ENCODE results near the gene STK32B. TPM values are rescaled to one million over a fixed set of nuclear protein-coding genes. Genes with fewer than 3 reads are reported as not detected.

Gene STK32B
- total RNA-seq, 1 experiment from 2014 or later = 1.1 TPM

DNA sequence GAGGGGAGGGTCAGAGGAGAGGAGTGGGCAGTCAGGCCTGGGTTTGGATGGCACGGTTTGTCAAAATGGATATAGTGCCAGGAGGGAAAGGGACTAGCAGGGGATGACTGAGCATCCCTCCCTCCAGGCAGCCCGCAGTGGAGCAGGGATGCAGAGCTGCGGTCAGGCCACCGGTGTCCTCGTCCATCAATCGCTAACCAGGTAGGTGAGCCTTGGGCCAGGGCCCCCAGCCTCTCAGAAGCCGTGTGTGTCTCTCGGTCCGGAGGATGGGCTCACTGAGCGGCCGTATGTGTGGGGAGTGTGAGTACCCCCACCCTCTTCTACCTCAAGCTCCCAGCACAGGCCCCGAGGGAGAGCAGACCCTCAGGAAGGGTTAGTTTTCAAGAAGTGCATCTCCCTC lies 31.5 kb upstream of the STK32B start:
- DNase-seq = no peak
- H3K4me2 ChIP-seq (ENCODE audit: low read length) = no peak overlapping the region
- H3K27ac ChIP-seq (ENCODE audit: low read length) = no peak overlapping the region
- TF ChIP-seq EZH2 (IDR thresholded peaks at IDR 0.05; ENCODE audit: low read length, unreplicated experiment) (no peak), EZH2phosphoT487 (IDR thresholded peaks at IDR 0.05; ENCODE audit: borderline replicate concordance, low read length) (no peak)
- TF ChIP-seq, protein P1, sequence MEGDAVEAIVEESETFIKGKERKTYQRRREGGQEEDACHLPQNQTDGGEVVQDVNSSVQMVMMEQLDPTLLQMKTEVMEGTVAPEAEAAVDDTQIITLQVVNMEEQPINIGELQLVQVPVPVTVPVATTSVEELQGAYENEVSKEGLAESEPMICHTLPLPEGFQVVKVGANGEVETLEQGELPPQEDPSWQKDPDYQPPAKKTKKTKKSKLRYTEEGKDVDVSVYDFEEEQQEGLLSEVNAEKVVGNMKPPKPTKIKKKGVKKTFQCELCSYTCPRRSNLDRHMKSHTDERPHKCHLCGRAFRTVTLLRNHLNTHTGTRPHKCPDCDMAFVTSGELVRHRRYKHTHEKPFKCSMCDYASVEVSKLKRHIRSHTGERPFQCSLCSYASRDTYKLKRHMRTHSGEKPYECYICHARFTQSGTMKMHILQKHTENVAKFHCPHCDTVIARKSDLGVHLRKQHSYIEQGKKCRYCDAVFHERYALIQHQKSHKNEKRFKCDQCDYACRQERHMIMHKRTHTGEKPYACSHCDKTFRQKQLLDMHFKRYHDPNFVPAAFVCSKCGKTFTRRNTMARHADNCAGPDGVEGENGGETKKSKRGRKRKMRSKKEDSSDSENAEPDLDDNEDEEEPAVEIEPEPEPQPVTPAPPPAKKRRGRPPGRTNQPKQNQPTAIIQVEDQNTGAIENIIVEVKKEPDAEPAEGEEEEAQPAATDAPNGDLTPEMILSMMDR (conservative IDR thresholded peaks at IDR 0.05; ENCODE audit: low read depth, low read length) = no peak
- H3K4me3 ChIP-seq (ENCODE audit: low read length) = no peak overlapping the region
- no peaks in the 10 kb centered on the region for H3K9me3 ChIP-seq (ENCODE audit: low read length)
- no peaks in the 10 kb centered on the region for H3K36me3 ChIP-seq (ENCODE audit: low read depth, low read length)
- ChIA-PET CTCF (no interaction called here), POLR2A (ENCODE audit: unreplicated experiment) (no interaction called here)
- no peaks in the 10 kb centered on the region for H3K79me2 ChIP-seq (ENCODE audit: low read length)
- H3K9ac ChIP-seq (ENCODE audit: low read length) = no peak overlapping the region
- H2AFZ ChIP-seq (ENCODE audit: low read length) = no peak overlapping the region
- H3F3A ChIP-seq (ENCODE audit: low read length, unreplicated experiment) = no peaks in the 10 kb centered on the region
- H3K9me2 ChIP-seq (replicated peaks; ENCODE audit: low read length) = no peaks in the 10 kb centered on the region
- H3K27me3 ChIP-seq (ENCODE audit: low read length) = peaks cover 22% of the 10 kb centered on the region
- intact Hi-C loops (cut with micrococcal nuclease) = no loop called here
- H3K4me1 ChIP-seq (ENCODE audit: insufficient read depth, low read length) = 0 out of 2 replicates have a peak, but pooled peaks cover 10% of the 10 kb centered on the region
- ATAC-seq = no peak
- no peaks in the 10 kb centered on the region for H4K20me1 ChIP-seq (ENCODE audit: low read length)
- no TSS peak for BruUV-seq (replicated peaks)

GRCh38 chr4:5020341-5020740 lies 30.9 kb upstream of the STK32B start:
- Histone ChIP-seq H2AFZ (ENCODE audit: low read length) (no peak overlapping the region), H3K27me3 (ENCODE audit: low read length) (peaks cover 24% of the 10 kb centered on the region), H3K9me3 (ENCODE audit: low read length) (no peaks in the 10 kb centered on the region), H3K36me3 (ENCODE audit: low read depth, low read length) (no peaks in the 10 kb centered on the region), H3K9me2 (replicated peaks; ENCODE audit: low read length) (no peaks in the 10 kb centered on the region), H3K79me2 (ENCODE audit: low read length) (no peaks in the 10 kb centered on the region), H3F3A (ENCODE audit: low read length, unreplicated experiment) (no peaks in the 10 kb centered on the region), H3K27ac (ENCODE audit: low read length) (no peak overlapping the region), H3K4me2 (ENCODE audit: low read length) (no peak overlapping the region), H3K9ac (ENCODE audit: low read length) (no peak overlapping the region), H3K4me3 (ENCODE audit: low read length) (no peak overlapping the region), H4K20me1 (ENCODE audit: low read length) (no peaks in the 10 kb centered on the region), H3K4me1 (ENCODE audit: insufficient read depth, low read length) (0 out of 2 replicates have a peak, but pooled peaks cover 10% of the 10 kb centered on the region)
- POLR2A ChIA-PET (ENCODE audit: unreplicated experiment) = no interaction called here
- BruUV-seq (replicated peaks) = no TSS peak
- TF ChIP-seq EZH2 (IDR thresholded peaks at IDR 0.05; ENCODE audit: low read length, unreplicated experiment) (no peak), EZH2phosphoT487 (IDR thresholded peaks at IDR 0.05; ENCODE audit: borderline replicate concordance, low read length) (no peak)
- TF ChIP-seq, protein P1 (conservative IDR thresholded peaks at IDR 0.05; ENCODE audit: low read depth, low read length) = no peak
- intact Hi-C loops (cut with micrococcal nuclease) = no loop called here
- CTCF ChIA-PET = no interaction called here
- ATAC-seq (no peak), DNase-seq (no peak)

- no peak overlapping the region for H2AFZ ChIP-seq (ENCODE audit: low read length)
- no peaks in the 10 kb centered on the region for H3K36me3 ChIP-seq (ENCODE audit: low read depth, low read length)
- no peaks in the 10 kb centered on the region for H4K20me1 ChIP-seq (ENCODE audit: low read length)
- no peaks in the 10 kb centered on the region for H3K9me3 ChIP-seq (ENCODE audit: low read length)
- CTCF ChIA-PET = no interaction called here
- no peaks in the 10 kb centered on the region for H3K79me2 ChIP-seq (ENCODE audit: low read length)
- no peak overlapping the region for H3K4me2 ChIP-seq (ENCODE audit: low read length)
- TF ChIP-seq EZH2 (IDR thresholded peaks at IDR 0.05; ENCODE audit: low read length, unreplicated experiment) (no peak), EZH2phosphoT487 (IDR thresholded peaks at IDR 0.05; ENCODE audit: borderline replicate concordance, low read length) (no peak)
- no peak overlapping the region for H3K27ac ChIP-seq (ENCODE audit: low read length)
- H3K9me2 ChIP-seq (replicated peaks; ENCODE audit: low read length) = no peaks in the 10 kb centered on the region
- ATAC-seq (no peak), DNase-seq (no peak)
- H3F3A ChIP-seq (ENCODE audit: low read length, unreplicated experiment) = no peaks in the 10 kb centered on the region
- H3K27me3 ChIP-seq (ENCODE audit: low read length) = peaks cover 22% of the 10 kb centered on the region
- H3K9ac ChIP-seq (ENCODE audit: low read length) = no peak overlapping the region
- 0 out of 2 replicates have a peak, but pooled peaks cover 10% of the 10 kb centered on the region for H3K4me1 ChIP-seq (ENCODE audit: insufficient read depth, low read length)
- intact Hi-C loops (cut with micrococcal nuclease) = no loop called here
- POLR2A ChIA-PET (ENCODE audit: unreplicated experiment) = no interaction called here
- no TSS peak for BruUV-seq (replicated peaks)
- H3K4me3 ChIP-seq (ENCODE audit: low read length) = no peak overlapping the region
These were observed 29.7 kb upstream of the STK32B start for GRCh38 chr4:5021546-5021945.
